Lung (tissue), 12 donors: ENCODE measurements around the gene SRCIN1. TPM values are rescaled to one million over a fixed set of nuclear protein-coding genes. Genes with fewer than 3 reads are reported as not detected.

Experiments used
- ATAC-seq: fragments of 200-7000 bp; cut with Tn5 transposase; one replicate; pipeline ENCODE4 v1.9.1; 2020; ENCODE audit warnings: moderate number of reproducible peaks; ENCODE audit not compliant: insufficient read depth, low FRiP score
- DNase-seq, 3 donors: peaks; one replicate each; pipeline ENCODE4 v3.0.0-alpha.2; 2013 to 2017
- H3K27ac ChIP-seq, 2 donors: one replicate each; pipeline ENCODE4 v1.5.1; 2013; ENCODE audit warnings: mild to moderate bottlenecking in 2 of 2, moderate library complexity in 2 of 2, control low read depth in 1 of 2, inconsistent platforms in 1 of 2, low read depth in 1 of 2, low read length in 1 of 2
- H3K27me3 ChIP-seq, 3 donors: one replicate each; pipeline ENCODE4 v1.5.1; 2013; ENCODE audit warnings: low read length in 2 of 3; ENCODE audit not compliant: control insufficient read depth in 3 of 3, insufficient read depth in 3 of 3
- H3K36me3 ChIP-seq, 4 donors: one replicate each; pipeline ENCODE4 v1.5.1; 2013; ENCODE audit warnings: low read length in 4 of 4, mild to moderate bottlenecking in 1 of 4, moderate library complexity in 1 of 4; ENCODE audit not compliant: control insufficient read depth in 4 of 4, insufficient read depth in 4 of 4
- H3K4me1 ChIP-seq, 5 donors: one replicate each; pipeline ENCODE4 v1.5.1; 2013; ENCODE audit warnings: low read length in 5 of 5, mild to moderate bottlenecking in 2 of 5, moderate library complexity in 1 of 5; ENCODE audit not compliant: control insufficient read depth in 5 of 5, insufficient read depth in 5 of 5
- H3K4me3 ChIP-seq: one replicate; pipeline ENCODE4 v1.5.1; 2013; ENCODE audit warnings: mild to moderate bottlenecking, control low read depth, moderate library complexity
- H3K9ac ChIP-seq, 2 donors: one replicate each; pipeline ENCODE4 v1.5.1; 2013; ENCODE audit warnings: low read length in 2 of 2, control low read depth in 1 of 2; ENCODE audit not compliant: insufficient read depth in 1 of 2
- H3K9me3 ChIP-seq, 4 donors: one replicate each; pipeline ENCODE4 v1.5.1; 2013; ENCODE audit warnings: low read length in 3 of 4, mild to moderate bottlenecking in 1 of 4, moderate library complexity in 1 of 4; ENCODE audit not compliant: control insufficient read depth in 4 of 4, insufficient read depth in 3 of 4
- WGBS, 2 donors: extraction: QIAGEN DNeasy Blood & Tissue Kit; methylation state at CpG; one replicate each; pipeline ENCODE4 v1.1.7; 2013; 5-methylcytosine and 5-hydroxymethylcytosine counted together
- polyA plus RNA-seq, 2 donors: library from polyadenylated mRNA; stranded (reverse); fragments of 200-250 nt; gene quantifications; one replicate each; pipeline ENCODE4 v1.2.1, GENCODE V29; 2013
- total RNA-seq, 2 donors: library from RNA; depleted of rRNA in 1 of 2; stranded (reverse); fragments of >200 nt in 1 of 2; gene quantifications; one replicate each; pipeline ENCODE4 v1.2.1, GENCODE V29; 2014 to 2021
- TF ChIP-seq, protein P1 (sequence below): IDR thresholded peaks from 2 replicates; pipeline ENCODE4 v1.5.1; 2012; ENCODE audit warnings: mild to moderate bottlenecking; ENCODE audit errors: control extremely low read depth, extremely low read depth
- donor health status: control.
- donor health status: control.
- donor health status: Bipolar disorder and iron deficiency.
- donor health status: healthy.
- donor health status: DM: yes; HTN: yes; CAD: no.

SRCIN1 gene
- total and polyA plus RNA-seq, 4 donors = 1.5 to 15.0 (median 2.5) TPM

GRCh38 chr17:38564254-38564837, 41.4 kb downstream of the SRCIN1 start:
- H3K27me3 ChIP-seq = peaks cover 0 to 74% (median 65%) of the 10 kb centered on the region in 3 donors
- ATAC-seq = no peak
- 18 to 31% methylated on average over 14 of the region's 14 CpGs for WGBS, 2 donors

DNA sequence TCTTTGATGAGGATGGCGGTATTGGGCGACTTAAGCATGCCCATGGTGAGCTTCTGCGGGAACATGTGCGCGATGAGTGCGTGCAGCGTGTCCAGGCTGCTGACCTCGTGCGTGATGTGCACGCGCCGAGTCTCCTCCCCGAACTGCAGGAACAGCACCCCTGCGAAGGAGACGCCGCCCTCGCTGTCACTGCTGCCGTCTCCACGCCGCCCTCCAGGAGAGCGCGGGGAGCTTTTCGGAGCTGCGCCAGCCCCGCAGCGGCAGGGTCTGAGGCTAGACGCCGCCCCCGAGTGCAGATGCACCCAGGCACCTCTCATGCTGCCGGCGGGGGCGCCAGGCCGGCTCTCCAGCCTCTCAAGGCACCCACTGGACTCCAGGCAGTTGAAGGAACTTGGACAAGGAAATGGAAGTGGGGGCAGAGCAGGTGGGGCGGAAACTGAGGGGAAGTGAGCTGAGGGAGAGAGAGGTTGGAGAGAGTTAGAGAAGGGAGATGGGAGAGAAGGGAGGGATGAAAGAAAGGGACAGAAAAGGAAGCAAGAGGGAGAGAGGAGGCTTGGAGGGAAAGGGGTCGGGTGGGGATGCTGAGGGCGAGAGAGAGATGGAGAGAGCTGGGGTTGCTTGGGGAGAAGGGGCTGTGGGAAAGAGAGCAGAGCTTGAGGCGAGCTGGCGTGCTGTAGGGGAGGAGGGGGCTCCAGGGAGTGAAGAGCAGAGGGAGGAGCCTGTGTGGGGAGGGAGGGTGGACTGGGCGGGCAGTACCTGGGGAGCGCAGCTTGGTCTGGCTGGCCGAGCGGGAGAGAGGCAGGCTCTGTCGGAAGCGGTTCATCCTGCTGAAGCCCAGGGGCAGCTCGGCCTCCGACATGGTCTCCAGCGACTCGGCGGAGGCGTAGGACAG, 42.1 kb downstream of the SRCIN1 start:
- Histone ChIP-seq H3K4me1 (peaks cover 0 to 16% (median 0%) of the 10 kb centered on the region in 5 donors), H3K27me3 (peaks cover 0 to 74% (median 72%) of the 10 kb centered on the region in 3 donors), H3K36me3 (no peaks in the 10 kb centered on the region), H3K9me3 (peaks cover 0 to 5% (median 0%) of the 10 kb centered on the region in 4 donors), H3K27ac (no peak overlapping the region), H3K4me3 (no peak overlapping the region), H3K9ac (no peak overlapping the region)
- DNase-seq (no peak), ATAC-seq (no peak)
- WGBS, 2 donors = 13 to 25% methylated on average over 50 of the region's 50 CpGs
- TF ChIP-seq, protein P1, sequence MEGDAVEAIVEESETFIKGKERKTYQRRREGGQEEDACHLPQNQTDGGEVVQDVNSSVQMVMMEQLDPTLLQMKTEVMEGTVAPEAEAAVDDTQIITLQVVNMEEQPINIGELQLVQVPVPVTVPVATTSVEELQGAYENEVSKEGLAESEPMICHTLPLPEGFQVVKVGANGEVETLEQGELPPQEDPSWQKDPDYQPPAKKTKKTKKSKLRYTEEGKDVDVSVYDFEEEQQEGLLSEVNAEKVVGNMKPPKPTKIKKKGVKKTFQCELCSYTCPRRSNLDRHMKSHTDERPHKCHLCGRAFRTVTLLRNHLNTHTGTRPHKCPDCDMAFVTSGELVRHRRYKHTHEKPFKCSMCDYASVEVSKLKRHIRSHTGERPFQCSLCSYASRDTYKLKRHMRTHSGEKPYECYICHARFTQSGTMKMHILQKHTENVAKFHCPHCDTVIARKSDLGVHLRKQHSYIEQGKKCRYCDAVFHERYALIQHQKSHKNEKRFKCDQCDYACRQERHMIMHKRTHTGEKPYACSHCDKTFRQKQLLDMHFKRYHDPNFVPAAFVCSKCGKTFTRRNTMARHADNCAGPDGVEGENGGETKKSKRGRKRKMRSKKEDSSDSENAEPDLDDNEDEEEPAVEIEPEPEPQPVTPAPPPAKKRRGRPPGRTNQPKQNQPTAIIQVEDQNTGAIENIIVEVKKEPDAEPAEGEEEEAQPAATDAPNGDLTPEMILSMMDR = no peak

More at GRCh38 chr17:38564254-38564837, 41.4 kb downstream of the SRCIN1 start:
- Histone ChIP-seq H3K9me3 (peaks cover 0 to 5% (median 0%) of the 10 kb centered on the region in 4 donors), H3K4me3 (no peak overlapping the region), H3K36me3 (no peaks in the 10 kb centered on the region), H3K9ac (no peak overlapping the region), H3K27ac (no peak overlapping the region), H3K4me1 (peaks cover 0 to 9% (median 0%) of the 10 kb centered on the region in 5 donors)
- DNase-seq = no peak
- TF ChIP-seq, protein P1 = no peak

- ATAC-seq = no peak
- WGBS, 2 donors = 7 to 25% methylated on average over 15 to 16 of the region's 16 CpGs
- Histone ChIP-seq H3K4me1 (peaks cover 0 to 17% (median 0%) of the 10 kb centered on the region in 5 donors), H3K36me3 (no peaks in the 10 kb centered on the region), H3K27me3 (peaks cover 0 to 74% (median 73%) of the 10 kb centered on the region in 3 donors), H3K4me3 (no peak overlapping the region), H3K9ac (no peak overlapping the region), H3K27ac (no peak overlapping the region), H3K9me3 (peaks cover 0 to 5% (median 0%) of the 10 kb centered on the region in 4 donors)
- TF ChIP-seq, protein P1 = no peak
- no peak for DNase-seq
Observed at GRCh38 chr17:38562903-38563302, 42.8 kb downstream of the SRCIN1 start.
